Pancreas (tissue), 10 donors: ENCODE results near the gene CRCP. TPM values are rescaled to one million over a fixed set of nuclear protein-coding genes. Genes with fewer than 3 reads are reported as not detected.
A peak's percentile ranks its signal among the peaks of the same experiment; 100 is the strongest.
"Not testable (repeated sequence)": the region's sequence is repeated elsewhere in the genome, so short reads cannot be mapped to it uniquely, and the experiment has no call there.

Source experiments
- ATAC-seq, 4 donors: fragments of 200-7000 bp; cut with Tn5 transposase; one replicate each; pipeline versions ENCODE4 v1.8.0 to v1.9.1; 2020; ENCODE audit warnings: mild to moderate bottlenecking in 4 of 4, moderate library complexity in 4 of 4
- DNase-seq, 6 donors: peaks; one replicate each; pipeline ENCODE4 v3.0.0-alpha.2; 2020
- FAIRE-seq: peaks from 2 replicates; lab custom pipeline; 2012; peaks lifted over from hg19 to GRCh38; lab: Jason Lieb, UNC
- H3K27ac ChIP-seq, 4 donors: fragments of 200-600 bp; sonication (generic); 1 replicate in 3 of 4; 2 replicates in 1 of 4; pipeline versions ENCODE4 v1.5.0 to v1.8.0; 2020
- H3K27me3 ChIP-seq, 4 donors: fragments of 200-600 bp; one replicate each; pipeline ENCODE4 v1.8.0; 2021
- H3K36me3 ChIP-seq, 3 donors: fragments of 200-600 bp; sonication (generic) in 1 of 3; one replicate each; pipeline versions ENCODE4 v1.5.0 to v1.8.0; 2020 to 2021
- H3K4me1 ChIP-seq, 3 donors: fragments of 200-600 bp; one replicate each; pipeline ENCODE4 v1.8.0; 2021
- H3K4me3 ChIP-seq, 4 donors: fragments of 200-600 bp; sonication (generic) in 2 of 4; one replicate each; pipeline versions ENCODE4 v1.5.0 to v1.8.0; 2020 to 2021
- H3K9me3 ChIP-seq, 4 donors: fragments of 200-600 bp; one replicate each; pipeline ENCODE4 v1.8.0; 2021
- CTCF ChIP-seq, 4 donors: fragments of 200-600 bp; sonication (generic) in 3 of 4; IDR thresholded peaks; one replicate each; pipeline versions ENCODE4 v1.5.0 to v1.8.0; 2021; ENCODE audit warnings: antibody characterized with exemption in 4 of 4
- WGBS, 2 donors: extraction: QIAGEN DNeasy Blood & Tissue Kit; methylation state at CpG; one replicate each; pipeline ENCODE4 v1.1.7; 2013; 5-methylcytosine and 5-hydroxymethylcytosine counted together
- intact Hi-C, 3 donors: fragments of 100-400 bp; cut with DNase I; formaldehyde crosslinking; loops; one replicate each; pipeline versions ENCODE4 v1.11.1 to v1.14.2; 2022
- polyA plus RNA-seq, 2 donors: library from polyadenylated mRNA; stranded (reverse); fragments of 200-250 nt; gene quantifications; one replicate each; pipeline ENCODE4 v1.2.3, GENCODE V29; 2013
- total RNA-seq, 6 donors: library from RNA; stranded (reverse); fragmentation: NEBNext Ultra II Directional in 4 of 6; extraction: Animal tissue kit (Norgen Biotek cat#: 25700) in 4 of 6; gene quantifications; one replicate each; pipeline versions ENCODE4 v1.2.1 to v1.2.4, GENCODE V29; 2021 to 2023
- donor health status: healthy with polysubstance abuse.
- donor health status: DM: no; HTN: no; CAD: no; lungs with moderate emphysema.
- donor health status: DM: no; HTN: no; CAD: no.
- donor health status: control.
- donor health status: control.
- donor health status: Bipolar disorder and iron deficiency.
- donor health status: DM: yes; HTN: yes; CAD: no.
- donor health status: DM: no; HTN: no; CAD: no.
- donor health status: DM: no; HTN: no; CAD: no.
- donor health status: DM: yes; HTN: yes; CAD: no.

CRCP gene
- total and polyA plus RNA-seq, 8 donors: 12.9 to 28.2 (median 18.7) TPM

DNA sequence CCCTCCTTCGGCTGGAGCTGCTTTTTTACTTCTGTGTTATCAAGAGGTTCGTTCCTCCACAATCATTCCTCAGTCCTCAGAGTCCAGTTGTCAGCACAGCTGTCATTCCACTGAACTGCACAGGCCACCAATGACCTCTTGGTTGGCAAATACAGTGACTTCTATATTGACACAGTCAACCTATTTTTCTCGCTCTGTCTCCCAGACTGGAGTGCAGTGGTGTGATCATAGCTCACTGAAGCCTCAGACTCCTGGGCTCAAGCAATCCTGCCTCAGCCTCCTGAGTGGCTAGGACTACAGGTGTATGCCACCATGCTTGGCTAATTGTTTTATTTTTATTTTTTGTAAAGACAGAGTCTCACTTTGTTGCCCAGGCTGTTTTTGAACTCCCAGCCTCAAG, 27.7 kb downstream of the CRCP start:
- H3K9me3 ChIP-seq: no peaks in the 10 kb centered on the region
- H3K36me3 ChIP-seq: peaks cover 0 to 26% (median 0%) of the 10 kb centered on the region in 3 donors
- H3K27ac ChIP-seq: peak overlapping the region in 2 of 4 donors; percentile 57 to 74
- DNase-seq (peak in 2 of 6 donors; percentile 29 to 38), ATAC-seq (peak; percentile 61 to 80 (median 72)), FAIRE-seq (no peak)
- 42 to 46% methylated on average over 3 of the region's 3 CpGs for WGBS, 2 donors
- peaks cover 0 to 39% (median 0%) of the 10 kb centered on the region in 3 donors for H3K4me1 ChIP-seq
- H3K27me3 ChIP-seq: no peaks in the 10 kb centered on the region
- H3K4me3 ChIP-seq: no peak overlapping the region
- no peak for TF ChIP-seq CTCF (IDR thresholded peaks at IDR 0.05)
- intact Hi-C loops: no loop called here

DNA sequence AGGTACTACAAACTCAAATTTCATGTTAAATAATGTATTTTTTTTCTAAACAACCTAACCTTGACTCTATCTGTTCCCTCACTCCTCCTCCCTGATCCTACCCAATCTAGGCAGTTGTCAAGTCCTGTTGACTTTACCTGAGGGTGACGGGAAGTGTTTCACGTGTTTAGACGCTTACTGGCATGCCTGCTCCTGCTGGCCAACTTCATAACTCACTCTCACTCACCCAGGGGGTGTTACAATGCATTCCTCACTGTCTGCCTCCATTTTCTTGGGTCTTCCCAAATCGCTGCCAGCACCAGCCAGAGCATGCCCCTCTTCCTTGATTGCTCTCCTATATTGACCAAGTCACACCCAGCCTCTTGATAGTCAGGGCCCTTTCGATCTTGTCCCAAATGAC, 28.3 kb downstream of the CRCP start:
- H3K36me3 ChIP-seq: peaks cover 0 to 29% (median 0%) of the 10 kb centered on the region in 3 donors
- FAIRE-seq (no peak), ATAC-seq (peak; percentile 39 to 80 (median 68))

DNA sequence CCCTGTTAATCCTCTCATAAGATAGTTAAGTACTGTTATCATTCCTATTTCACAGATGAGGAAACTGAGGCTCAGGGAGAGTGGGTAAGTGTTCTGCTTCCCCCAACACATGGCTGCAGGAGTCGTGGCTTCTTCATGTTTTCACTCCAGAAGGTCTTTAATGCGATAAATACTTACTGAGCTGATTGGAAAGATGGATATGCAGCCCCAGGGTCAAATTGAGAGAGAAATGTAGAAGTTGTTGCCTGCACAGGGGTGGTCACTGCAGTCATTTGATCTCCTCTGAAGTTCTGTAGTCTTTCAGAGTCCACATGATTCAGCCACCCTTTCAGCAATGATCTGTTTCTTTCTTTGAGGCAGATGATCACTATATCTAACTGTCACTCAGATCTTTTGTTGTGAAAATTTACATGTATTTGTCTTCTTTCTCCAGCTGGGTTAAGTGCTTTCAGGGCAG, 29.3 kb downstream of the CRCP start:
- ATAC-seq (no peak), DNase-seq (no peak), FAIRE-seq (no peak)
- Histone ChIP-seq H3K4me1 (peaks cover 0 to 39% (median 0%) of the 10 kb centered on the region in 3 donors), H3K4me3 (no peak overlapping the region), H3K27ac (peak overlapping the region in 1 of 4 donors; percentile 57), H3K36me3 (peaks cover 0 to 29% (median 0%) of the 10 kb centered on the region in 3 donors), H3K9me3 (no peaks in the 10 kb centered on the region), H3K27me3 (no peaks in the 10 kb centered on the region)
- intact Hi-C loops: no loop called here
- 85 to 88% methylated on average over 2 of the region's 2 CpGs for WGBS, 2 donors
- no peak for TF ChIP-seq CTCF (IDR thresholded peaks at IDR 0.05)

More for the DNA sequence above, 28.3 kb downstream of the CRCP start:
- Histone ChIP-seq H3K9me3 (no peaks in the 10 kb centered on the region), H3K27ac (peak overlapping the region in 2 of 4 donors; percentile 57 to 74), H3K27me3 (no peaks in the 10 kb centered on the region), H3K4me3 (no peak overlapping the region), H3K4me1 (peaks cover 0 to 39% (median 0%) of the 10 kb centered on the region in 3 donors)
- TF ChIP-seq CTCF (IDR thresholded peaks at IDR 0.05): no peak
- DNase-seq: peak in 3 of 6 donors; percentile 31 to 71 (median 54)
- WGBS, 2 donors: 48 to 59% methylated on average over 5 of the region's 5 CpGs
- intact Hi-C loops: no loop called here

DNA sequence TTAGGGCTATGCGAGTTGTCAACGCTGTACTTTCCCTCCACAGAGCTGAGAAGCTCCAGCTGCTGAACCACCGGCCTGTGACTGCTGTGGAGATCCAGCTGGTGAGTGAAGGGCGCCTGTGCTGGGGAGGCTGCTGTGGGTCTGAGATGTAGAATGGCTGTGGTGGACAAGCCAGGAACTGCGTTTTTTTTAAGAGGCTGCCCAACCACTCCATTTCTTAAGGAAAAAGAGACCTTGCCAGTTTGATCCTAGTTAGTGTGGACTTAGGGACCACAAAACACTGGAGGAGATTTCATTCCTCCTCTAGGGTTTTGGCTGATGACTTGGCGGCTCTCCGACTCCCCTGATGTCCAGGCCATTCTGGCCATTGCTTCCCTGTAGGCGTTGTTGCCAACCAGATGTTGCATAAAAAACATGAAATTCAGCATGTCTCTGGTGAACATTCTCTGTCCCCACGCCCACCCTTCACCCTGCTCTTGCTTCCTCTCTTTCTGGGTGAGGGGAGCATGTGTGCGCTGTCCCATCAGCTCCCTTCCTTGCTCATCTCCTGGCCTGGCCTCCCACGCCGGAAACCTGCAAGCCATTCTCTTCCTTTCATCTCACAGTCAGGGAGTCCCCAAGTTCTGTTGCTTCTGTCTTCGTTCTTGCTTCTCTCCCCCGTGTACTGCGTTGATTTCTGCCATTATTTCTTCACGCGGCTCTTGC, 30.9 kb downstream of the CRCP start:
- intact Hi-C loops: no loop called here
- Histone ChIP-seq H3K4me3 (no peak overlapping the region), H3K4me1 (peaks cover 0 to 42% (median 4%) of the 10 kb centered on the region in 3 donors), H3K27ac (no peak overlapping the region), H3K9me3 (no peaks in the 10 kb centered on the region), H3K27me3 (no peaks in the 10 kb centered on the region), H3K36me3 (peaks cover 0 to 29% (median 0%) of the 10 kb centered on the region in 3 donors)
- TF ChIP-seq CTCF (IDR thresholded peaks at IDR 0.05): no peak
- WGBS, 2 donors: 91 to 92% methylated on average over 17 of the region's 17 CpGs
- FAIRE-seq (no peak), DNase-seq (peak in 1 of 6 donors; percentile 31), ATAC-seq (no peak)

DNA sequence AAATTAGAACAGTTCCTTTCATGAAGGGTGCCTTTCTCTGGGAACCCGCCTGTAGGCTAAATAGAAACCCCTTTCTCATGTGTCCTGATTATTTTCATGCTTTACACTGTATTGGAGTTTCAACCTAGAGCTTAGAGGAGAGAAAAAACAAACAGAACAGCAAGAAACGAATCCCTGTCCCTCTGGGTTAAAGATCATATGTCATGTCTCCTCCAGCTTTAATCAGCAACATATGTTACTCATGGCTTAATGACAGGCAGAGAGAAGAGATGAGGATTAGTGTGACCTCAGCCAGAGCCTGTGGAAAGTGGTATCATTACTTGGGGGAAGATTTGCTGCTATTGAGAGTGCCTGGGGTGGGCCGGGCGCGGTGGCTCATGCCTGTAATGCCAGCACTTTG, 32.1 kb downstream of the CRCP start:
- no peak for DNase-seq
- Histone ChIP-seq H3K27me3 (no peaks in the 10 kb centered on the region), H3K4me3 (no peak overlapping the region), H3K36me3 (peaks cover 0 to 29% (median 0%) of the 10 kb centered on the region in 3 donors), H3K9me3 (no peaks in the 10 kb centered on the region), H3K27ac (peak overlapping the region in 1 of 4 donors; percentile 27), H3K4me1 (peaks cover 0 to 37% (median 8%) of the 10 kb centered on the region in 3 donors)
- no peak for FAIRE-seq
- intact Hi-C loops: no loop called here
- ATAC-seq: no peak
- TF ChIP-seq CTCF (IDR thresholded peaks at IDR 0.05): no peak
- 86 to 87% methylated on average over 5 of the region's 5 CpGs for WGBS, 2 donors

DNA sequence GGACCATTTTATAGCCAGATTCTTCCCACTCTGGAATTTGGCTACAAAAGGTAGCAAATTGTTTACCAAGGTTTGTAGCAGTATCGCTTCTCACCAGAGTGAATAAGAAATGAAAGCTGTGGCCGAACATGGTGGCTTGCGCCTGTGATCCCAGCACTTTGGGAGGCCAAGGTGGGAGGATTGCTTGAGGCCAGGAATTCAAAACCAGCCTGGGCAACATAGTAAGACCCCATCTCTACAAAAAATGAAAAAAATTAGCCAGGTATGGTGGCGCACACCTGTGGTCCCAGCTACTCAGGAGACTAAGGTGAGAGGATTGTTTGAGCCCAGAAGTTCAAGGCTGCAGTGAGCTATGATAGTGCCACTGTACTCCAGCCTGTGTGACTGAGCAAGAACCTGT, 33.0 kb downstream of the CRCP start:
- H3K27me3 ChIP-seq, intact Hi-C loops, DNase-seq, H3K4me3 ChIP-seq, FAIRE-seq, ATAC-seq, H3K9me3 ChIP-seq: not testable (repeated sequence)
- Histone ChIP-seq H3K27ac (peak overlapping the region in 1 of 4 donors; percentile 1), H3K4me1 (peaks cover 0 to 39% (median 8%) of the 10 kb centered on the region in 3 donors), H3K36me3 (peaks cover 0 to 30% (median 0%) of the 10 kb centered on the region in 3 donors)
- 95 to 98% methylated on average over 4 of the region's 4 CpGs for WGBS, 2 donors
